Right atrium auricular region (tissue), 2 donors: ENCODE measurements around the gene COL20A1. TPM values are rescaled to one million over a fixed set of nuclear protein-coding genes. Genes with fewer than 3 reads are reported as not detected.

Experiments used
- DNase-seq: peaks from one replicate; pipeline ENCODE4 v3.0.0-alpha.2; 2019; ENCODE audit warnings: low spot score
- H3K27ac ChIP-seq, 2 donors: fragments of 200-600 bp; sonication (generic); 1 replicate in 1 of 2; 2 replicates in 1 of 2; pipeline ENCODE4 v1.5.1; 2016 to 2019
- H3K27me3 ChIP-seq, 2 donors: fragments of 200-600 bp; sonication (generic); one replicate each; pipeline versions ENCODE4 v1.5.1 to v1.6.0; 2017 to 2019
- H3K36me3 ChIP-seq: fragments of 200-600 bp; sonication (generic); one replicate; pipeline ENCODE4 v1.5.1; 2016
- H3K4me1 ChIP-seq, 2 donors: fragments of 200-600 bp; sonication (generic); one replicate each; pipeline versions ENCODE4 v1.5.1 to v1.6.0; 2017 to 2019
- H3K4me3 ChIP-seq, 2 donors: fragments of 200-600 bp; sonication (generic); 1 replicate in 1 of 2; 2 replicates in 1 of 2; pipeline ENCODE4 v1.5.1; 2017 to 2019; ENCODE audit warnings: mild to moderate bottlenecking in 1 of 2, moderate library complexity in 1 of 2
- H3K9me3 ChIP-seq, 2 donors: fragments of 200-600 bp; sonication (generic); one replicate each; pipeline ENCODE4 v1.5.1; 2019
- CTCF ChIP-seq, 2 donors: fragments of 200-600 bp; sonication (generic); IDR thresholded peaks; one replicate each; pipeline ENCODE4 v1.5.1; 2019; ENCODE audit warnings: antibody characterized with exemption in 2 of 2
- total RNA-seq, 2 donors: library from RNA; depleted of rRNA; stranded (reverse); fragments of >200 nt; gene quantifications; one replicate each; pipeline ENCODE4 v1.1.0, GENCODE V29; 2016

The COL20A1 gene
- total RNA-seq, 2 donors from 2014 or later, result not detected

GRCh38 chr20:63267691-63268090 is 25.3 kb upstream of the COL20A1 start:
- H3K36me3 ChIP-seq, result no peaks in the 10 kb centered on the region
- no peak for DNase-seq
- no peak overlapping the region for H3K4me3 ChIP-seq
- TF ChIP-seq CTCF (IDR thresholded peaks at IDR 0.05), result no peak
- H3K9me3 ChIP-seq, result no peaks in the 10 kb centered on the region
- H3K27ac ChIP-seq, result no peak overlapping the region
- H3K4me1 ChIP-seq, result peaks cover 0 to 6% of the 10 kb centered on the region in 2 donors
- no peaks in the 10 kb centered on the region for H3K27me3 ChIP-seq

GRCh38 chr20:63268256-63268655 is 24.7 kb upstream of the COL20A1 start:
- no peak for DNase-seq
- no peak for TF ChIP-seq CTCF (IDR thresholded peaks at IDR 0.05)
- H3K36me3 ChIP-seq, result no peaks in the 10 kb centered on the region
- H3K9me3 ChIP-seq, result no peaks in the 10 kb centered on the region
- H3K27ac ChIP-seq, result no peak overlapping the region
- peaks cover 0 to 8% of the 10 kb centered on the region in 2 donors for H3K4me1 ChIP-seq
- no peaks in the 10 kb centered on the region for H3K27me3 ChIP-seq
- no peak overlapping the region for H3K4me3 ChIP-seq

- Histone ChIP-seq H3K36me3 (no peaks in the 10 kb centered on the region), H3K9me3 (no peaks in the 10 kb centered on the region), H3K27me3 (no peaks in the 10 kb centered on the region), H3K27ac (no peak overlapping the region), H3K4me3 (no peak overlapping the region), H3K4me1 (peaks cover 0 to 14% of the 10 kb centered on the region in 2 donors)
- no peak for TF ChIP-seq CTCF (IDR thresholded peaks at IDR 0.05)
- no peak for DNase-seq
Measured at GRCh38 chr20:63268671-63269439, 24.1 kb upstream of the COL20A1 start.

GRCh38 chr20:63269724-63270123 is 23.3 kb upstream of the COL20A1 start:
- DNase-seq, result no peak
- H3K9me3 ChIP-seq, result no peaks in the 10 kb centered on the region
- TF ChIP-seq CTCF (IDR thresholded peaks at IDR 0.05), result no peak
- no peak overlapping the region for H3K4me3 ChIP-seq
- peaks cover 0 to 23% of the 10 kb centered on the region in 2 donors for H3K4me1 ChIP-seq
- H3K27me3 ChIP-seq, result no peaks in the 10 kb centered on the region
- H3K27ac ChIP-seq, result no peak overlapping the region
- H3K36me3 ChIP-seq, result no peaks in the 10 kb centered on the region

- Histone ChIP-seq H3K27me3 (no peaks in the 10 kb centered on the region), H3K36me3 (no peaks in the 10 kb centered on the region), H3K27ac (no peak overlapping the region), H3K4me1 (peaks cover 0 to 23% of the 10 kb centered on the region in 2 donors), H3K9me3 (no peaks in the 10 kb centered on the region), H3K4me3 (no peak overlapping the region)
- DNase-seq, result no peak
- TF ChIP-seq CTCF (IDR thresholded peaks at IDR 0.05), result no peak
Measured at GRCh38 chr20:63270606-63271325, 22.2 kb upstream of the COL20A1 start.
